ENCODE measurements around the gene DDX3X.
"Not testable (repeated sequence)": the region's sequence is repeated elsewhere in the genome, so short reads cannot be mapped to it uniquely, and the experiment has no call there.

DNA sequence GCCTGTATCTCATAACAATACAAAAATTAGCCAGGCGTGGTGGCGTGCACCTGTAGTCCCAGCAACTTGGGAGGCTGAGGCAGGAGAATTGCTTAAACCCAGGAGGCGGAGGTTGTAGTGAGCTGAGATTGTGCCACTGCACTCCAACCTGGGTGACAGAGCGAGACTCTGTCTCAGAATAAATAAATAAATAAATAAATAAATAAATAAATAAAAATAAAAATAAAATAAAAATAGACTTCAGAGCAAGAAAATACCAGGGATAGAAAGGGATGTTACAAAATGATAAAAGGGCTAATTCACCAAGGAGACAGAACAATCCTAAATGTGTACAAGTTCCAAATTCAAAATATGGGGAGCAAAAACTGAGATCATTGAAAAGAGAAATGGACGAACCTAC is 37.6 kb downstream of the DDX3X start:
- TF ChIP-seq, protein P1, sequence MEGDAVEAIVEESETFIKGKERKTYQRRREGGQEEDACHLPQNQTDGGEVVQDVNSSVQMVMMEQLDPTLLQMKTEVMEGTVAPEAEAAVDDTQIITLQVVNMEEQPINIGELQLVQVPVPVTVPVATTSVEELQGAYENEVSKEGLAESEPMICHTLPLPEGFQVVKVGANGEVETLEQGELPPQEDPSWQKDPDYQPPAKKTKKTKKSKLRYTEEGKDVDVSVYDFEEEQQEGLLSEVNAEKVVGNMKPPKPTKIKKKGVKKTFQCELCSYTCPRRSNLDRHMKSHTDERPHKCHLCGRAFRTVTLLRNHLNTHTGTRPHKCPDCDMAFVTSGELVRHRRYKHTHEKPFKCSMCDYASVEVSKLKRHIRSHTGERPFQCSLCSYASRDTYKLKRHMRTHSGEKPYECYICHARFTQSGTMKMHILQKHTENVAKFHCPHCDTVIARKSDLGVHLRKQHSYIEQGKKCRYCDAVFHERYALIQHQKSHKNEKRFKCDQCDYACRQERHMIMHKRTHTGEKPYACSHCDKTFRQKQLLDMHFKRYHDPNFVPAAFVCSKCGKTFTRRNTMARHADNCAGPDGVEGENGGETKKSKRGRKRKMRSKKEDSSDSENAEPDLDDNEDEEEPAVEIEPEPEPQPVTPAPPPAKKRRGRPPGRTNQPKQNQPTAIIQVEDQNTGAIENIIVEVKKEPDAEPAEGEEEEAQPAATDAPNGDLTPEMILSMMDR (optimal IDR thresholded peaks at IDR 0.05 in 1 of 3, IDR thresholded peaks at IDR 0.05 in 1 of 3, conservative IDR thresholded peaks at IDR 0.05 in 1 of 3; ENCODE audit: extremely low read depth in 1 of 3, insufficient read depth in 2 of 3, low read length in 3 of 3) = not testable (repeated sequence)
- not testable (repeated sequence) for TF ChIP-seq EZH2 (IDR thresholded peaks at IDR 0.05; ENCODE audit: low read length)

All from keratinocyte (primary cell).